ENCODE data around the gene GSTA4.
"Not testable (repeated sequence)": the region's sequence is repeated elsewhere in the genome, so short reads cannot be mapped to it uniquely, and the experiment has no call there.

Gene GSTA4

DNA sequence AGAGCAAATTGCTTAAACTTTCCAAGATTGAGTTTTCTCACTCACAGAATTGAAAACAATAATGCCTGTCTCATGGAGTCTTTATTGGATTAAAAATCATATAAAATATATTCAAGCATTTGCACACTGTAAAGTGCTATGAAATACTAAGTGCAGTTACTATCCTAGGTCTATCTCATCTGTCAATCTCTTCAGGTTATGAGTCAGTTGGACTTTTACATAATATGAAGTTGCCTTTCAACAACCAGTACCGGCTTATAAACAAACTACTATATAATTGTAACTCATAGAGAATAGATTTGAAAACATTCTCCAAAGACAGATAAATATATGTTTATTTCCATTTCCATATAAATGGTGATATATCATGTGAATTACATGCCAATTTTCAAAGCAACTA, 20.4 kb upstream of the GSTA4 start:
- Histone ChIP-seq H3K9me3 (no peaks in the 10 kb centered on the region), H3K9ac (no peak overlapping the region), H3K27ac (no peak overlapping the region), H3K36me3 (peaks cover 97% of the 10 kb centered on the region), H4K20me1 (no peaks in the 10 kb centered on the region), H3K4me3 (no peak overlapping the region), H3K4me2 (no peak overlapping the region), H3K4me1 (no peaks in the 10 kb centered on the region), H3K27me3 (no peaks in the 10 kb centered on the region)
- TF ChIP-seq Cebpa-rat (IDR thresholded peaks at IDR 0.05): no peak

DNA sequence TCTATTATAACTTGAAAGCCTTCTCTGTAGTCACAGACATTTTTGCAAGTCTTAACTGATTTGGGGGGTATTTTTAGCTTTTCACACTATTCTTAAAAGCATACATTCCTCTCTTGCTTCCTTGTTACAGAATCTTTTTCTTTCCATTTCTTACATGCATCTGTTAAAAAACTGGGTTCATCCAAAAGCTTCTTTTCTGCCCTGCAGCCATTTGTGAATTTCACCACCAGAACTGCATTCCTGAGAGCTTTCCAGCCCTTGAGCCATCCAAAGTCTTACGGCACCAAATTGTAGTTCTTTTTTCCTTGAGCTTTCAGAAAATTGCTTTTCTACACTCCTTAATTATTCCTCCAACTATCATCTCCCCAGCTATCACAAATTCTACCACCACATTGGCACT, 19.7 kb upstream of the GSTA4 start:
- Histone ChIP-seq H3K4me3 (no peak overlapping the region), H4K20me1 (no peaks in the 10 kb centered on the region), H3K36me3 (peaks cover 99% of the 10 kb centered on the region), H3K27me3 (no peaks in the 10 kb centered on the region), H3K4me2 (no peak overlapping the region), H3K27ac (no peak overlapping the region), H3K4me1 (no peaks in the 10 kb centered on the region), H3K9me3 (no peaks in the 10 kb centered on the region), H3K9ac (no peak overlapping the region)
- TF ChIP-seq Cebpa-rat (IDR thresholded peaks at IDR 0.05): no peak

DNA sequence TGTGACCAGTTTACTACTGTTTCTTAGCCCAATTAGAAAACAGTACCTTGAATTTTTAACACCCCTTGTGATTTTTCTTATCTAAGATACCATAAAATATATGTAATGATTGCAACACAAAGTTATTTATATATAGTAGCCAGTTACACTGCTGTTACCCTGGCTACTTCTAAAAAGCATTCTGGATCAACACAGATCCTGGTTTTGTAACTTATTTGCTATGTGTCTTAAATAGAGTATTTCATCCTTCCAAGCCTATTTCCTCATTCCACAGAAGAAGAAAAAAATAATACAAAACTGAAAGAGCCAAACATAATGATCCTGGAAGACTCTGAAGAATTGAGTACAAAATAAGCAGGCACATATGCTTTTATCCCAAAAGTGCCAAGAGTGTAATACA, 19.0 kb upstream of the GSTA4 start:
- Histone ChIP-seq H3K36me3 (peaks cover 99% of the 10 kb centered on the region), H3K27ac (no peak overlapping the region), H3K27me3 (no peaks in the 10 kb centered on the region), H4K20me1 (no peaks in the 10 kb centered on the region), H3K9me3 (no peaks in the 10 kb centered on the region), H3K9ac (no peak overlapping the region), H3K4me2 (no peak overlapping the region), H3K4me1 (no peaks in the 10 kb centered on the region), H3K4me3 (no peak overlapping the region)
- TF ChIP-seq Cebpa-rat (IDR thresholded peaks at IDR 0.05): no peak

DNA sequence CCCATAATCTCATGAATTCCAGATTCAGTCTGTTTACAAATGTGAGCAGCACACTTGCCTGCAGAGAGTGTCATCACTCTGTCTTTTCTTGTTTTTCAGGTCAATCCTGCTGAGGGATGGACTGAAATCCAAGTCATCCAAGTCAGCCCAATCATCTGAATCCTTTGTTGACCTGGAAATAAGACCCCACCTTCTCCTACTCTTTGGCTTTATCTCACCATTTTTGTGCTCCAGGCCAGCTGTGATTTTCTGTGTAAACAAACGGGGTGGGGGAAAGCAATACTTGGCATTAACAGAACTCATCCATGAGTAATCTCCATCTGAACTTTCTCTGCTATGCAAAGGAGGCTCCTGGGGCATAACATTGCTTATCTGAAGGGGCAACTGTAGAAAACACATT, 16.9 kb upstream of the GSTA4 start:
- Histone ChIP-seq H3K4me1 (no peaks in the 10 kb centered on the region), H3K9me3 (no peaks in the 10 kb centered on the region), H3K27me3 (no peaks in the 10 kb centered on the region), H3K27ac (no peak overlapping the region), H3K9ac (no peak overlapping the region), H3K4me3 (no peak overlapping the region), H4K20me1 (no peaks in the 10 kb centered on the region), H3K4me2 (no peak overlapping the region), H3K36me3 (peaks cover 98% of the 10 kb centered on the region)
- no peak for TF ChIP-seq Cebpa-rat (IDR thresholded peaks at IDR 0.05)

DNA sequence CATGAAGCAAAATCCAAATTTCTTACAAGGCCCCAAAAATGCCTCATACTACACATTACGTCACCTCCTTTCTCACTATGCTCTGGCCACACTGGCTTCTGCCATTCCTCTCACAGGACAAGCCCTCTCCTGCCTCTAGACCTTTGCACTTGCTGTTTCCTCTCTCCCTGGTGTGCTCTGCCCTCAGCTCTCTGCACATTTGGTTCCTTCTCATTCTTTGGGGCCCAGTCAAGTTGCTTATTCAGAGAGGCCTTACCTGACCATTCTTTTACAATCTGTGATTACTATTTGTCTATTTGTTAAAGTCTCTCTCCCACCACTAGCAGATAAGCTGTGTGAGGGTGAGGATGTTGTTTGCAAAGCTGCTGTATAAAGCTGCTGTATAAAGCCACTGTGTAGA, 15.4 kb upstream of the GSTA4 start:
- Histone ChIP-seq H3K4me3 (no peak overlapping the region), H3K4me1 (no peaks in the 10 kb centered on the region), H3K27ac (no peak overlapping the region), H3K27me3 (no peaks in the 10 kb centered on the region), H3K9ac (no peak overlapping the region), H3K4me2 (no peak overlapping the region), H3K36me3 (peaks cover 99% of the 10 kb centered on the region), H3K9me3 (no peaks in the 10 kb centered on the region), H4K20me1 (no peaks in the 10 kb centered on the region)
- TF ChIP-seq Cebpa-rat (IDR thresholded peaks at IDR 0.05): no peak

DNA sequence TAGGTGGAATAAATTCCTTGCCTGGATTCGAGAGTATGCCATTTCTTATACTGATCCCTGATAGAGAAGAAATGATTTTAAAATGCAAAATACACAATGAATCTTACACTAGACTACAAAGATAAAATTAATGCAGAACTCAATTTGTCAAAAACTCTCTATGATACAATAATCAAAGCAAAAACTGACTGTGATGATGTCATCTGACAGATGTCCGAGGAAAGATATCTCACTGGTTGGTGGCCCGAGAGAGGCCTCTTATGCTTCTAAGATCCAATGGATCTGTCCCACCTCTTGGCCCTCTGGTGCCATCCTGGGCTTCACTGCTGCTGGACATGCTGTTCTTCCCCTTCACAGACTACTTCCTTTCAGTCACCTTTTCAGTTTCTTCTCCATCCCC, 14.4 kb upstream of the GSTA4 start:
- Histone ChIP-seq H3K9me3 (no peaks in the 10 kb centered on the region), H3K27me3 (no peaks in the 10 kb centered on the region), H3K4me2 (no peak overlapping the region), H3K36me3 (peaks cover 97% of the 10 kb centered on the region), H3K27ac (no peak overlapping the region), H3K9ac (no peak overlapping the region), H3K4me1 (no peaks in the 10 kb centered on the region), H3K4me3 (no peak overlapping the region), H4K20me1 (no peaks in the 10 kb centered on the region)
- no peak for TF ChIP-seq Cebpa-rat (IDR thresholded peaks at IDR 0.05)

DNA sequence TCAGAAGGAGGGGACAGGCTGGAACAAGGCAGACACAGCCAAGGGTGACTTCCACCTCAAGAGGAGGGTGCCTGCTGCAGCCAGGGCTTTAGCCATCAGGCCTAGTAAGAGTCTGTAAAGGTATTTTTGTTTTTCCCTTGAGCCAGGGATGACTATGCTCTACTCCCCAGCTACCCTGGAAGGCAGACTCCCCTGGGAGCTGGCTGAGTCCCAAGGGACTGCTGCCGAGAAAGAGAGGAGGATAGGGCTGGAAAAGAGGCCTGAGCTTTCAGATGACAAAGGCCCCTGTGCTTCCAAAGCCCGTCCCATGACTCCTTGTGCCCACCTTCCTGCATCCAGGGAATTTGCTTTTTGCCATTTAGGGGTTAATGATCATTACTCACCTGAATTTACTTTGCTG, 14.0 kb upstream of the GSTA4 start:
- Histone ChIP-seq H3K4me2 (no peak overlapping the region), H3K27me3 (no peaks in the 10 kb centered on the region), H3K36me3 (peaks cover 97% of the 10 kb centered on the region)

DNA sequence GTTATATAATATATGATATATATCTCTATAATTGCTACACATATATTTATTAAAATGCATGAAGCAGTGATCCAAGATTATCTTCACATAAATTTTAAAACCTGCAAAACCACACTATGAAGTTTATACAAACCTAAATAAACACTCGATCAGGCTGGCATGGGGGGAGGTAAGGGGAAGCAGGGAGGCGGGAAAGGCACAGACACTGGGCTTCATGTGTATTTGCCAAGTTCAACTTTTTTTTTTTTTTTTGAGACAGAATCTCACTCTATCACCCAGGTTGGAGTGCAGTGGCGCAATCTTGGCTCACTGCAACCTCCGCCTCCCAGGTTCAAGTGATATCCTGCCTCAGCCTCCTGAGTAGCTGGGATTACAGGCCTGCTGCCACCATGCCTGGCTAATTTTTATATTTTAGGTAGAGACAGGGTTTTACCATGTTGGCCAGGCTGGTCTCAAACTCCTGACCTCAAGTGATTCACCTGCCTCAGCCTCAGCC, 13.2 kb upstream of the GSTA4 start:
- not testable (repeated sequence) for H3K4me2 ChIP-seq, H3K4me1 ChIP-seq, H3K27me3 ChIP-seq, H4K20me1 ChIP-seq, H3K9me3 ChIP-seq, H3K27ac ChIP-seq, H3K4me3 ChIP-seq, H3K9ac ChIP-seq
- H3K36me3 ChIP-seq: peaks cover 97% of the 10 kb centered on the region

More for the DNA sequence above, 14.0 kb upstream of the GSTA4 start:
- no peak overlapping the region for H3K27ac ChIP-seq
- no peaks in the 10 kb centered on the region for H4K20me1 ChIP-seq
- no peaks in the 10 kb centered on the region for H3K4me1 ChIP-seq
- TF ChIP-seq Cebpa-rat (IDR thresholded peaks at IDR 0.05): no peak
- no peak overlapping the region for H3K4me3 ChIP-seq
- H3K9ac ChIP-seq: no peak overlapping the region
- H3K9me3 ChIP-seq: no peaks in the 10 kb centered on the region

DNA sequence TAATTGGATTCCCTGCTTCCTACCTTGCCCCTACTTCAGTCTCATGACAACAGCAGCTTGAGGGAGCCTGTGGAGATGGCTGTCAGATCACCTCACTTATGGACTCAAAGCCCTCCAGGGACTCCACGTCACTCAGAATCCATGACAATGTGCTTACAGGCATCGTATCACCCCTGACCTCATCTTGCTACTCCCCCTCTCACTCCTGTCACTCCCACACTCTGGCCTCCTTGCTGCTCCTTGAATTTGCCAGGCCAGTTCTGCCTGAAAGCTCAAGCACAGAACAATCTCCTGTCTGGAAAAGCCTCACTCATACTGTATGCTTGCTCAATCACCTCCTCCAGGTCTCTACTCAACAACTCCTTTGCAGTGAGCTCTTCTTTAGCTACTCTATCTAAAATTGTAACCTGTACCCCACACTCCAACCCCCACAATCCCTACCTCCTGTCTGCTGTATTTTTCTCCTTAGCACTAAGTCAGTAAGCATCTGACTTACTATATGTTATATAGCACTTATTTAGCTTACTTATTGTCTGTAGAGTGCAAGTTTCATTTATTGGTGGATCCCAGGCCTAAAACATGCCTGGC, 10.7 kb upstream of the GSTA4 start:
- Histone ChIP-seq H3K27ac (no peak overlapping the region), H3K4me1 (no peaks in the 10 kb centered on the region), H3K36me3 (peaks cover 86% of the 10 kb centered on the region), H3K4me2 (no peak overlapping the region), H3K9me3 (no peaks in the 10 kb centered on the region), H3K4me3 (no peak overlapping the region), H3K27me3 (no peaks in the 10 kb centered on the region), H3K9ac (no peak overlapping the region), H4K20me1 (no peaks in the 10 kb centered on the region)
- TF ChIP-seq Cebpa-rat (IDR thresholded peaks at IDR 0.05): no peak

DNA sequence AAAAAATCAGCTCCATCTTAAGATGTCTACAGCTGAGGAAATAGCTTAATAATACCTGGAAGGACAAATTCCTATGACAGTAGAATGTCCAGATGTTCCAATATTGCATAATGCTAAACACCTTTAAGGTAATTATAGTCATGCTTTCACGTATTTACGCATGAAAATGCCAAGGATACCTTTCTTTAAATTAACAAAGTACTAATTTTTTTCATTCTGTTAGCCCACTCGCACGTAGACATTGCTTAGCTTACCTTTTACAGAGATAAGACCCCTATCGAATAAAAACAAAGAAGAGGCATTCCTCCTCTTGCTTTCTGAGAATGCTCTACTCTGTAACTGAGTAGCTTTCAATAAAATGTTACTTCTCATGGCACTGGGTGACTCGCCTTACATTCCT, 4.4 kb upstream of the GSTA4 start:
- Histone ChIP-seq H3K4me1 (peaks cover 6% of the 10 kb centered on the region; the same call in 1 of the 2 replicates), H3K27ac (no peak overlapping the region), H3K4me3 (no peak overlapping the region), H3K36me3 (peaks cover 26% of the 10 kb centered on the region), H4K20me1 (0 out of 2 replicates have a peak, but pooled peaks cover 4% of the 10 kb centered on the region), H3K9ac (no peak overlapping the region), H3K27me3 (no peaks in the 10 kb centered on the region), H3K9me3 (no peaks in the 10 kb centered on the region), H3K4me2 (no peak overlapping the region)
- no peak for TF ChIP-seq Cebpa-rat (IDR thresholded peaks at IDR 0.05)

DNA sequence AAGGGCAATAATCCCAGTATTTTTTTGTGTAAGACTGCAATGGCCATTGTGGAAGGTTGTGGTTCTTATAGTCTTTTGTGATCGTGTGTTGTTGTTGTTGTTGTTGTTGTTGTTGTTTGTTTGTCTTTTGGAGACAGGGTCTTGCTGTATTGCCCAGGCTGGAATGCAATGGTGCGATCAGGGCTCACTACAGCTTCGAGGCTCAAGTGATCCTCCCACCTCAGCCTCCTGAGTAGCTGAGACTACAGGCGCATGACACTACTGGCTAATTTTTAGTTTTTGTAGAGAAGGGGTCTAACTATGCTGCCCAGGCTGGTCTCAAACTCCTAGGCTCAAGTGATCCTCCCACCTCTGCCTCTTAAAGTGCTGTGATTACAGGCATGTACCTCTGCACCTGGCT, 3.5 kb upstream of the GSTA4 start:
- H3K9ac ChIP-seq: no peak overlapping the region
- peaks cover 14% of the 10 kb centered on the region for H3K4me1 ChIP-seq
- no peaks in the 10 kb centered on the region for H3K27me3 ChIP-seq
- H3K4me2 ChIP-seq: no peak overlapping the region
- TF ChIP-seq Cebpa-rat (IDR thresholded peaks at IDR 0.05): no peak
- H3K36me3 ChIP-seq: peaks cover 17% of the 10 kb centered on the region
- H4K20me1 ChIP-seq: 0 out of 2 replicates have a peak, but pooled peaks cover 4% of the 10 kb centered on the region
- no peak overlapping the region for H3K4me3 ChIP-seq
- H3K27ac ChIP-seq: no peak overlapping the region
- H3K9me3 ChIP-seq: no peaks in the 10 kb centered on the region
